Keratinocyte (primary cell): ENCODE data around the gene PWWP2B. TPM values are rescaled to one million over a fixed set of nuclear protein-coding genes. Genes with fewer than 3 reads are reported as not detected.

Experiments used
- DNase-seq: peaks from one replicate; pipeline ENCODE4 v3.0.0-alpha.2; 2011; ENCODE audit warnings: low read depth, missing footprints, low spot score
- FAIRE-seq: peaks from 2 replicates; lab custom pipeline; 2011; peaks lifted over from hg19 to GRCh38; lab: Jason Lieb, UNC
- H2AFZ ChIP-seq: 2 replicates; pipeline ENCODE4 v1.6.0; 2012; ENCODE audit warnings: low read length, control low read depth, inconsistent platforms; ENCODE audit not compliant: control insufficient read depth
- H3K27ac ChIP-seq: 2 replicates; pipeline ENCODE4 v1.5.1; 2011; ENCODE audit warnings: low read length; ENCODE audit not compliant: control insufficient read depth, insufficient read depth
- H3K27me3 ChIP-seq: 3 replicates; pipeline ENCODE4 v1.6.0; 2011; ENCODE audit warnings: low read length; ENCODE audit not compliant: control insufficient read depth, insufficient read depth; ENCODE audit errors: extremely low read depth
- H3K36me3 ChIP-seq, 2 experiments: 2 replicates in 1 of 2; 3 replicates in 1 of 2; pipeline ENCODE4 v1.5.1; 2011; ENCODE audit warnings: low read length in 2 of 2, mild to moderate bottlenecking in 1 of 2; ENCODE audit not compliant: control insufficient read depth in 2 of 2, insufficient read depth in 2 of 2; ENCODE audit errors: extremely low read depth in 1 of 2
- H3K4me1 ChIP-seq: 3 replicates; pipeline ENCODE4 v1.5.1; 2011; ENCODE audit warnings: low read length; ENCODE audit not compliant: control insufficient read depth, insufficient read depth; ENCODE audit errors: extremely low read depth
- H3K4me2 ChIP-seq: 3 replicates; pipeline ENCODE4 v1.6.0; 2011; ENCODE audit warnings: low read depth, low read length; ENCODE audit not compliant: control insufficient read depth, insufficient read depth; ENCODE audit errors: extremely low read depth
- H3K4me3 ChIP-seq, 3 experiments: fragments of 200-600 bp in 1 of 3; sonication (generic) in 1 of 3; 2 replicates in 2 of 3; 3 replicates in 1 of 3; pipeline ENCODE4 v1.5.1; 2011 to 2016; ENCODE audit warnings: low read length in 3 of 3, mild to moderate bottlenecking in 3 of 3, control low read depth in 2 of 3, inconsistent platforms in 1 of 3, low read depth in 1 of 3, mixed read lengths in 1 of 3, mixed run types in 1 of 3, moderate library complexity in 1 of 3; ENCODE audit not compliant: control insufficient read depth in 2 of 3, insufficient read depth in 2 of 3; ENCODE audit errors: extremely low read depth in 1 of 3
- H3K79me2 ChIP-seq: 2 replicates; pipeline ENCODE4 v1.6.0; 2012; ENCODE audit warnings: low read length; ENCODE audit not compliant: control insufficient read depth, insufficient read depth
- H3K9ac ChIP-seq: 3 replicates; pipeline ENCODE4 v1.6.0; 2011; ENCODE audit warnings: low read length; ENCODE audit not compliant: control insufficient read depth, insufficient read depth; ENCODE audit errors: extremely low read depth
- H3K9me1 ChIP-seq: 3 replicates; pipeline ENCODE4 v1.6.0; 2011; ENCODE audit warnings: low read length; ENCODE audit not compliant: control insufficient read depth, insufficient read depth; ENCODE audit errors: extremely low read depth
- H3K9me3 ChIP-seq: 2 replicates; pipeline ENCODE4 v1.5.1; 2012; ENCODE audit warnings: low read depth, low read length; ENCODE audit not compliant: control insufficient read depth
- H4K20me1 ChIP-seq: 3 replicates; pipeline ENCODE4 v1.6.0; 2011; ENCODE audit warnings: low read length; ENCODE audit not compliant: control insufficient read depth, insufficient read depth; ENCODE audit errors: extremely low read depth
- CTCF ChIP-seq, 3 experiments: IDR thresholded peaks in 1 of 3; conservative IDR thresholded peaks in 1 of 3; optimal IDR thresholded peaks in 1 of 3; 2 replicates in 2 of 3; 3 replicates in 1 of 3; pipeline versions ENCODE3 to v1.5.1; 2011; ENCODE audit warnings: low read length in 3 of 3, mild to moderate bottlenecking in 3 of 3, moderate library complexity in 2 of 3, control low read depth in 1 of 3, inconsistent platforms in 1 of 3; ENCODE audit not compliant: insufficient read depth in 2 of 3; ENCODE audit errors: extremely low read depth in 1 of 3
- EZH2 ChIP-seq: IDR thresholded peaks from one replicate; pipeline ENCODE4 v1.6.1; 2012; ENCODE audit warnings: inconsistent platforms, mild to moderate bottlenecking, low read length, moderate library complexity
- dilution Hi-C: fragments of 300-500 bp; cut with MboI; formaldehyde crosslinking; loops from one replicate; pipeline ENCODE4 v1.7.0; 2020; ENCODE audit warnings: low sequenced_read_pairs; ENCODE audit not compliant: extremely low pct_ligation_motif_present
- polyA plus RNA-seq, 5 experiments: library from polyadenylated mRNA; depleted of rRNA in 3 of 5; stranded (reverse) in 3 of 5; stranded (forward) in 1 of 5; unstranded in 1 of 5; fragments of >200 nt; gene quantifications; 1 replicate in 1 of 5; 2 replicates in 3 of 5; 3 replicates in 1 of 5; pipeline versions ENCODE4 v1.2.1 to v1.2.3, GENCODE V29; 2011 to 2012; ENCODE audit warnings: missing spikeins in 2 of 5, low read depth in 1 of 5, low replicate concordance in 1 of 5

PWWP2B gene
- polyA plus RNA-seq, 1 donor (not counting 4 experiments of a cell fraction or from before 2014, with no cell fraction given), result 3.1 TPM

- no peaks in the 10 kb centered on the region for H3K9me1 ChIP-seq
- no peak overlapping the region for H3K9ac ChIP-seq
- H3K27ac ChIP-seq, result no peak overlapping the region
- no peaks in the 10 kb centered on the region for H3K9me3 ChIP-seq
- H2AFZ ChIP-seq, result no peak overlapping the region
- no peaks in the 10 kb centered on the region for H4K20me1 ChIP-seq
- H3K4me1 ChIP-seq, result no peaks in the 10 kb centered on the region
- H3K4me2 ChIP-seq, result no peak overlapping the region
- no peak for FAIRE-seq
- H3K36me3 ChIP-seq, result no peaks in the 10 kb centered on the region
- no peak for DNase-seq
- dilution Hi-C loops, result no loop called here
- no peak overlapping the region for H3K4me3 ChIP-seq
- H3K27me3 ChIP-seq, result peaks cover 9% of the 10 kb centered on the region
- TF ChIP-seq CTCF (optimal IDR thresholded peaks at IDR 0.05 in 1 of 3, IDR thresholded peaks at IDR 0.05 in 1 of 3, conservative IDR thresholded peaks at IDR 0.05 in 1 of 3; ENCODE audit: extremely low read depth in 1 of 3, insufficient read depth in 2 of 3, low read length in 3 of 3), result no peak
- no peak for TF ChIP-seq EZH2
- H3K79me2 ChIP-seq, result no peaks in the 10 kb centered on the region
These were observed 63.1 kb downstream of the PWWP2B start for GRCh38 chr10:132460071-132460470.

GRCh38 chr10:132460691-132461090 lies 63.7 kb downstream of the PWWP2B start:
- dilution Hi-C loops, result no loop called here

More at GRCh38 chr10:132460691-132461090, 63.7 kb downstream of the PWWP2B start:
- Histone ChIP-seq H4K20me1 (no peaks in the 10 kb centered on the region), H3K4me3 (no peak overlapping the region), H3K9me1 (no peaks in the 10 kb centered on the region), H3K4me1 (no peaks in the 10 kb centered on the region), H3K9me3 (no peaks in the 10 kb centered on the region), H3K36me3 (no peaks in the 10 kb centered on the region), H3K27me3 (peaks cover 6% of the 10 kb centered on the region), H2AFZ (no peak overlapping the region), H3K27ac (no peak overlapping the region), H3K4me2 (no peak overlapping the region), H3K9ac (no peak overlapping the region), H3K79me2 (no peaks in the 10 kb centered on the region)
- FAIRE-seq, result no peak
- TF ChIP-seq EZH2, result no peak
- no peak for TF ChIP-seq CTCF (optimal IDR thresholded peaks at IDR 0.05 in 1 of 3, IDR thresholded peaks at IDR 0.05 in 1 of 3, conservative IDR thresholded peaks at IDR 0.05 in 1 of 3; ENCODE audit: extremely low read depth in 1 of 3, insufficient read depth in 2 of 3, low read length in 3 of 3)
- no peak for DNase-seq
